Measurements from ENCODE around the gene TMEM74B.

Gene TMEM74B

GRCh38 chr20:1206366-1207148, 21.8 kb upstream of the TMEM74B start:
- H3K9me3 ChIP-seq (ENCODE audit: control insufficient read depth, insufficient read depth, low read depth, low read length): no peaks in the 10 kb centered on the region
- H3K4me3 ChIP-seq (ENCODE audit: low read depth, low read length): no peak overlapping the region
- TF ChIP-seq GLIS1 (tag by site-specific recombination; IDR thresholded peaks at IDR 0.05) (no peak), ZNF521 (tag by site-specific recombination; IDR thresholded peaks at IDR 0.05) (no peak), REPIN1 (tag by site-specific recombination; IDR thresholded peaks at IDR 0.05; ENCODE audit: low read depth) (no peak), ZNF175 (tag by site-specific recombination; IDR thresholded peaks at IDR 0.05) (no peak), KLF7 (tag by site-specific recombination; IDR thresholded peaks at IDR 0.05; ENCODE audit: borderline replicate concordance) (no peak), ZNF792 (tag by site-specific recombination; IDR thresholded peaks at IDR 0.05) (no peak), ZNF654 (tag by site-specific recombination; IDR thresholded peaks at IDR 0.05; ENCODE audit: low read depth) (no peak), OSR2 (tag by site-specific recombination; IDR thresholded peaks at IDR 0.05) (no peak), SP3 (tag by site-specific recombination; IDR thresholded peaks at IDR 0.05) (no peak), ZNF23 (tag by site-specific recombination; IDR thresholded peaks at IDR 0.05; ENCODE audit: borderline replicate concordance) (no peak)
- no peak overlapping the region for H3K27ac ChIP-seq (ENCODE audit: extremely low read depth, low read depth, low read length)
- no peaks in the 10 kb centered on the region for H3K36me3 ChIP-seq (ENCODE audit: control insufficient read depth in 2 of 2, insufficient read depth in 1 of 2, low read length in 2 of 2)
- ChIA-PET POLR2A (no interaction called here), CTCF (interaction anchor here (0.6 kb wide), 1 partner anchor 216 kb away, joined by 4 read pairs; no protein-coding TSS in a partner anchor)
- H3K4me1 ChIP-seq (ENCODE audit: control insufficient read depth, insufficient read depth, low read length): no peaks in the 10 kb centered on the region

- ChIA-PET CTCF (interaction anchor here (0.6 kb wide), 1 partner anchor 217 kb away, joined by 4 read pairs; no protein-coding TSS in a partner anchor), POLR2A (no interaction called here)
These were observed 21.0 kb upstream of the TMEM74B start for GRCh38 chr20:1205802-1206201.

GRCh38 chr20:1204576-1204975, 19.8 kb upstream of the TMEM74B start:
- no peak for TF ChIP-seq ZNF600 (tag by site-specific recombination; IDR thresholded peaks at IDR 0.05)
- TF ChIP-seq ZIC2 (tag by site-specific recombination; IDR thresholded peaks at IDR 0.05): peak; percentile 25; the same call in 1 of the 2 replicates
- CTCF ChIA-PET: interaction anchor here (0.6 to 2.0 kb wide), 4 partner anchors 9 to 572 kb away, joined by 3 to 5 read pairs (median 4); no protein-coding TSS in a partner anchor
- Histone ChIP-seq H3K27ac (ENCODE audit: extremely low read depth, low read depth, low read length) (no peak overlapping the region), H3K4me3 (ENCODE audit: low read depth, low read length) (no peak overlapping the region), H3K36me3 (ENCODE audit: control insufficient read depth in 2 of 2, insufficient read depth in 1 of 2, low read length in 2 of 2) (no peaks in the 10 kb centered on the region), H3K4me1 (ENCODE audit: control insufficient read depth, insufficient read depth, low read length) (no peaks in the 10 kb centered on the region), H3K9me3 (ENCODE audit: control insufficient read depth, insufficient read depth, low read depth, low read length) (no peaks in the 10 kb centered on the region)
- POLR2A ChIA-PET: no interaction called here

More at GRCh38 chr20:1205802-1206201, 21.0 kb upstream of the TMEM74B start:
- H3K27ac ChIP-seq (ENCODE audit: extremely low read depth, low read depth, low read length): no peak overlapping the region
- no peaks in the 10 kb centered on the region for H3K4me1 ChIP-seq (ENCODE audit: control insufficient read depth, insufficient read depth, low read length)
- H3K36me3 ChIP-seq (ENCODE audit: control insufficient read depth in 2 of 2, insufficient read depth in 1 of 2, low read length in 2 of 2): no peaks in the 10 kb centered on the region
- no peaks in the 10 kb centered on the region for H3K9me3 ChIP-seq (ENCODE audit: control insufficient read depth, insufficient read depth, low read depth, low read length)
- no peak for TF ChIP-seq ZBTB48 (tag by site-specific recombination; IDR thresholded peaks at IDR 0.05)
- TF ChIP-seq KLF10 (tag by site-specific recombination; IDR thresholded peaks at IDR 0.05): no peak
- no peak for TF ChIP-seq ZBTB7A (tag by site-specific recombination; IDR thresholded peaks at IDR 0.05; ENCODE audit: low read depth)
- TF ChIP-seq ZNF121 (tag by site-specific recombination; IDR thresholded peaks at IDR 0.05): peak; percentile 59
- TF ChIP-seq ZNF37A (tag by site-specific recombination; IDR thresholded peaks at IDR 0.05): no peak
- TF ChIP-seq ZNF830 (tag by site-specific recombination; IDR thresholded peaks at IDR 0.05; ENCODE audit: low read depth): no peak
- no peak overlapping the region for H3K4me3 ChIP-seq (ENCODE audit: low read depth, low read length)

- TF ChIP-seq MZF1 (tag by site-specific recombination; IDR thresholded peaks at IDR 0.05; ENCODE audit: borderline replicate concordance) (no peak), ZNF132 (tag by site-specific recombination; IDR thresholded peaks at IDR 0.05; ENCODE audit: borderline replicate concordance) (no peak), ZFP41 (tag by site-specific recombination; IDR thresholded peaks at IDR 0.05; ENCODE audit: borderline replicate concordance) (no peak), YY2 (tag by site-specific recombination; IDR thresholded peaks at IDR 0.05) (no peak), ZNF138 (tag by site-specific recombination; IDR thresholded peaks at IDR 0.05; ENCODE audit: borderline replicate concordance) (no peak), ZNF19 (tag by site-specific recombination; IDR thresholded peaks at IDR 0.05; ENCODE audit: low read depth) (no peak), ZXDB (tag by site-specific recombination; IDR thresholded peaks at IDR 0.05) (no peak), MYNN (tag by site-specific recombination; IDR thresholded peaks at IDR 0.05; ENCODE audit: borderline replicate concordance) (no peak), ZNF76 (tag by site-specific recombination; IDR thresholded peaks at IDR 0.05; ENCODE audit: borderline replicate concordance, low read depth) (no peak)
- ChIA-PET CTCF (interaction anchor here (0.5 to 2.0 kb wide), 5 partner anchors 9 to 440 kb away, joined by 3 to 9 read pairs (median 5); no protein-coding TSS in a partner anchor), POLR2A (no interaction called here)
- no peaks in the 10 kb centered on the region for H3K9me3 ChIP-seq (ENCODE audit: control insufficient read depth, insufficient read depth, low read depth, low read length)
- no peaks in the 10 kb centered on the region for H3K36me3 ChIP-seq (ENCODE audit: control insufficient read depth in 2 of 2, insufficient read depth in 1 of 2, low read length in 2 of 2)
- no peaks in the 10 kb centered on the region for H3K4me1 ChIP-seq (ENCODE audit: control insufficient read depth, insufficient read depth, low read length)
- no peak overlapping the region for H3K27ac ChIP-seq (ENCODE audit: extremely low read depth, low read depth, low read length)
- no peak overlapping the region for H3K4me3 ChIP-seq (ENCODE audit: low read depth, low read length)
These were observed 19.3 kb upstream of the TMEM74B start for GRCh38 chr20:1204113-1204512.
